HCT116 (cell line): Measurements from ENCODE around the gene KCNMB4.

Experiments used
- EGR1 ChIP-seq: IDR thresholded peaks from 2 replicates; pipeline ENCODE4 v1.6.1; 2012; ENCODE audit warnings: low read depth
- ELF1 ChIP-seq: IDR thresholded peaks from 2 replicates; pipeline ENCODE4 v1.6.1; 2012; ENCODE audit warnings: low read depth, borderline replicate concordance
- EZH2 ChIP-seq: fragments of 200-600 bp; sonication (generic); IDR thresholded peaks from 2 replicates; pipeline ENCODE4 v1.6.1; 2017; ENCODE audit warnings: antibody characterized with exemption, mixed run types
- POLR2AphosphoS5 ChIP-seq: IDR thresholded peaks from 2 replicates; pipeline ENCODE4 v1.6.1; 2011; ENCODE audit warnings: mild to moderate bottlenecking, low read depth, low read length, moderate library complexity
- RAD21 ChIP-seq: IDR thresholded peaks from 2 replicates; pipeline ENCODE4 v1.6.1; 2012; ENCODE audit warnings: low read depth, mild to moderate bottlenecking
- TCF7L2 ChIP-seq: IDR thresholded peaks from 2 replicates; pipeline ENCODE4 v1.7.0; 2011; ENCODE audit warnings: borderline replicate concordance, inconsistent platforms; ENCODE audit not compliant: insufficient read depth, insufficient read length; ENCODE audit errors: extremely low read depth
- TF ChIP-seq, protein P1 (sequence below), 3 experiments: fragments of 200-600 bp in 1 of 3; sonication (generic) in 1 of 3; IDR thresholded peaks in 2 of 3; conservative IDR thresholded peaks in 1 of 3; 2 replicates each; pipeline ENCODE4 v1.5.1; 2012 to 2017; ENCODE audit warnings: low read depth in 2 of 3, low read length in 2 of 3, antibody characterized with exemption in 1 of 3, borderline replicate concordance in 1 of 3, control low read depth in 1 of 3, mild to moderate bottlenecking in 1 of 3, mixed read lengths in 1 of 3, mixed run types in 1 of 3, moderate library complexity in 1 of 3; ENCODE audit not compliant: insufficient read depth in 1 of 3

DNA sequence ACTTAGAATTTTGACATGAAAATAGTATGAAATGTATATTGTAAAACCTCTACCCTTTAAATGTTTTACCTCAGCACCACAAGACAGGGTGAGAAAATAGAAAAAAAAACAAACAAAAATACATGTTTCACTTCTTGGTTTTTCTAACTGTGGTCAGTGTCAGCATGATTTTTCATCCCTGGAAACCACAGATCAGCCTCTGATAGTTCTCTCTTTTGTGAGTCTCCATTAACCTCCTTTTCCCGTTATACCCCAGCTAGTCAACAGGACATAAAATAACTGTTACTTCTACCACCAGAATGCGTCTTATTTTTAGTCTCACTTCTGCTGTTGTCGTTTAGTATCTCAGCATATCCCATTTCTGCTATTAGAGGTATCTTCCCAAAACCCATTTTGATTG lies 48.3 kb upstream of the KCNMB4 start:
- TF ChIP-seq POLR2AphosphoS5 (no peak), EZH2 (no peak), ELF1 (no peak), EGR1 (no peak), TCF7L2 (no peak), RAD21 (no peak)
- TF ChIP-seq, protein P1, sequence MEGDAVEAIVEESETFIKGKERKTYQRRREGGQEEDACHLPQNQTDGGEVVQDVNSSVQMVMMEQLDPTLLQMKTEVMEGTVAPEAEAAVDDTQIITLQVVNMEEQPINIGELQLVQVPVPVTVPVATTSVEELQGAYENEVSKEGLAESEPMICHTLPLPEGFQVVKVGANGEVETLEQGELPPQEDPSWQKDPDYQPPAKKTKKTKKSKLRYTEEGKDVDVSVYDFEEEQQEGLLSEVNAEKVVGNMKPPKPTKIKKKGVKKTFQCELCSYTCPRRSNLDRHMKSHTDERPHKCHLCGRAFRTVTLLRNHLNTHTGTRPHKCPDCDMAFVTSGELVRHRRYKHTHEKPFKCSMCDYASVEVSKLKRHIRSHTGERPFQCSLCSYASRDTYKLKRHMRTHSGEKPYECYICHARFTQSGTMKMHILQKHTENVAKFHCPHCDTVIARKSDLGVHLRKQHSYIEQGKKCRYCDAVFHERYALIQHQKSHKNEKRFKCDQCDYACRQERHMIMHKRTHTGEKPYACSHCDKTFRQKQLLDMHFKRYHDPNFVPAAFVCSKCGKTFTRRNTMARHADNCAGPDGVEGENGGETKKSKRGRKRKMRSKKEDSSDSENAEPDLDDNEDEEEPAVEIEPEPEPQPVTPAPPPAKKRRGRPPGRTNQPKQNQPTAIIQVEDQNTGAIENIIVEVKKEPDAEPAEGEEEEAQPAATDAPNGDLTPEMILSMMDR (IDR thresholded peaks at IDR 0.05 in 2 of 3, conservative IDR thresholded peaks at IDR 0.05 in 1 of 3; ENCODE audit: borderline replicate concordance in 1 of 3, insufficient read depth in 1 of 3, low read depth in 2 of 3, low read length in 2 of 3): no peak
